ENCODE results near the gene GPX4. TPM values are rescaled to one million over a fixed set of nuclear protein-coding genes. Genes with fewer than 3 reads are reported as not detected.

The GPX4 gene
- total and polyA plus RNA-seq, 2 donors (not counting 3 experiments of a cell fraction or from before 2014, with no cell fraction given): 469 to 1,136 TPM

GRCh38 chr19:1150333-1151036, 46.7 kb downstream of the GPX4 start:
- no peak overlapping the region for H3K9ac ChIP-seq (replicated peaks; ENCODE audit: extremely low read depth, insufficient read depth, low read length)
- CTCF ChIA-PET: interaction anchor here (1.4 kb wide), 1 partner anchor 37 kb away, joined by 3 read pairs; no protein-coding TSS in a partner anchor

More at GRCh38 chr19:1150333-1151036, 46.7 kb downstream of the GPX4 start:
- Histone ChIP-seq H3K79me2 (ENCODE audit: control insufficient read depth, insufficient read depth, low read length) (no peaks in the 10 kb centered on the region), H3K4me1 (ENCODE audit: control insufficient read depth, extremely low read depth, insufficient read depth, low read length) (peaks cover 3% of the 10 kb centered on the region), H3K9me3 (replicated peaks; ENCODE audit: control insufficient read depth, insufficient read depth, low read length) (no peaks in the 10 kb centered on the region), H3K9me1 (replicated peaks; ENCODE audit: control insufficient read depth, extremely low read depth, insufficient read depth, low read length) (no peaks in the 10 kb centered on the region), H4K20me1 (replicated peaks; ENCODE audit: control insufficient read depth, extremely low read depth, insufficient read depth, low read length) (no peaks in the 10 kb centered on the region), H3K27me3 (ENCODE audit: control insufficient read depth in 2 of 2, insufficient read depth in 2 of 2, low read length in 2 of 2) (no peaks in the 10 kb centered on the region), H3K36me3 (ENCODE audit: control insufficient read depth in 2 of 2, extremely low read depth in 1 of 2, insufficient read depth in 2 of 2, low read length in 2 of 2) (peaks cover 3 to 25% of the 10 kb centered on the region in 2 experiments), H3K27ac (ENCODE audit: insufficient read depth, low read depth, low read length) (no peak overlapping the region), H2AFZ (ENCODE audit: low read depth, low read length) (no peak overlapping the region), H3K4me2 (ENCODE audit: insufficient read depth, low read length) (no peak overlapping the region), H3K4me3 (replicated peaks in 1 of 3; ENCODE audit: insufficient read depth in 1 of 3, low read depth in 1 of 3, low read length in 3 of 3) (no peak overlapping the region)
- intact Hi-C loops (cut with micrococcal nuclease) (no loop called here), dilution Hi-C loops (cut with MboI; ENCODE audit: extremely low pct_ligation_motif_present, low sequenced_read_pairs) (no loop called here)
- no peak for FAIRE-seq
- BruUV-seq (replicated peaks): no TSS peak
- TF ChIP-seq CTCF (IDR thresholded peaks at IDR 0.05; ENCODE audit: extremely low read depth in 1 of 2, insufficient read depth in 1 of 2, low read depth in 1 of 2, low read length in 2 of 2) (no peak), MAX (IDR thresholded peaks at IDR 0.05; ENCODE audit: insufficient read depth, insufficient read length) (no peak), POLR2A (IDR thresholded peaks at IDR 0.05; ENCODE audit: low read depth, low read length) (no peak), MYC (IDR thresholded peaks at IDR 0.05; ENCODE audit: low read depth, low read length) (no peak), JUN (IDR thresholded peaks at IDR 0.05; ENCODE audit: borderline replicate concordance, insufficient read depth, insufficient read length, low read depth) (no peak), POLR2AphosphoS5 (IDR thresholded peaks at IDR 0.05; ENCODE audit: insufficient read depth, low read depth, low read length) (no peak), EZH2 (IDR thresholded peaks at IDR 0.05; ENCODE audit: borderline replicate concordance, low read depth, low read length, severe bottlenecking) (no peak), FOS (IDR thresholded peaks at IDR 0.05; ENCODE audit: borderline replicate concordance, insufficient read depth, low read length) (no peak), GATA2 (IDR thresholded peaks at IDR 0.05; ENCODE audit: insufficient read depth, insufficient read length, low read depth, low read length) (no peak)
- no peak for DNase-seq (ENCODE audit: low read depth, low spot score)
- POLR2A ChIA-PET: no interaction called here

Measured in endothelial cell of umbilical vein (primary cell).